DMS 273 treated with DMSO at 0.1 percent for 48 hours (cell line): ENCODE data around the gene TTC39B.
"Not testable (repeated sequence)": the region's sequence is repeated elsewhere in the genome, so short reads cannot be mapped to it uniquely, and the experiment has no call there.

Source experiments
- DNase-seq: peaks from one replicate; lab custom pipeline; 2025; lab: John Stamatoyannopoulos, UW

Gene TTC39B

DNA sequence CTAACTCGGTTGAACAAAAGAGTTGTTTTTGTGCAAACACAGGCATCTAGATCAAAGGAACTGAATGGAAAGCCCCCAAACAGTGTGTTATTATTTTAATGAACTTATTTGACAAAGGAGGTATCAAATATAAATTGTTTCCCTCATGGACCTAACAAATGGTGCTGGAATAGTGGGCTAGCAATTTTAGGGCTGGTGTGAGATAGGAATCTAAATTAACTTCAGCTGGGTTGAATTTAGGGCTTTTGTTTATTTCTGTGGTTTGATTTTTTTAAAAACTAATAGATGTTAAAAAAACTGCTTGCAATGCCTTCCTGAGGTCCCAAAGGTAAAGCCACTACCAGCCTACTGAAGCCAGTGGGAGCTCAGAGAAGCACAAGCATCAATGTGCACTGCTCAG is 42.1 kb downstream of the TTC39B start:
- DNase-seq = no peak

DNA sequence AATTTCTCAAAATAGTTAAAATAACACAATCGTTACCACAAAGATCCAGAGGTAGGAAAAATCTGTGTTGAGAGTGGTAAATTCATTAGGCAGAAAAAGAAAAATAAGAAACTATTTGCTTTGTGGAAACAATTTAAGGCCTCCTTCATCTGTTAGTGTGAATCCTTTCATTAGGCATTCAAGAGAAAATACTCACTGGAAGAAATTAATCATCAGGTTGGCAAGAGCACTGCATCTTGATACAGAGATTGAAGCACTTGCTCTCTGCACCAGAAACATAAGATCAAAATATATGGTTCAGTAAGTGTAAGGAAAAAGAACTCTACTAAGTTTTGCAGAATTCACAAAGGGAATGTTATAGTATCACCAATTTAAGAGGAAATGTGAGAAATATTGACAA is 44.4 kb downstream of the TTC39B start:
- no peak for DNase-seq

DNA sequence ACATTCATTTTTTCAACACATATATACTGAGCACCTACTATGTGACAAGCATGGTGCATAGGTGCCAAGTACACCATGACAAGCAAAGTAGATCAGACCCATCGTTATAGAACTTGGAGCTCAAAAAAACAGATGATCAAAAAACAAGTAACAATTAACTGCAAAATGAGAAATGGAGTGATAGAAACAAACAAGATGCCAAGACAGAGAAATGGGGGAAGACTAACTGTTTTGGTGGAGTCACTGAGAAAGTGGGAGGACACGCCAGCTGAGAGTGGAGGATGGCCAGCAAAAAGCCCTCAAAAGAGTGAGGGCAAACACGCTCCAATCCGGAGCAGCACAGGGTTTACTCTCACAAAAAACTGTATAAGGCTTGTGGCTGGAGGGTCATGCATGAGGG is 50.6 kb downstream of the TTC39B start:
- DNase-seq = no peak

DNA sequence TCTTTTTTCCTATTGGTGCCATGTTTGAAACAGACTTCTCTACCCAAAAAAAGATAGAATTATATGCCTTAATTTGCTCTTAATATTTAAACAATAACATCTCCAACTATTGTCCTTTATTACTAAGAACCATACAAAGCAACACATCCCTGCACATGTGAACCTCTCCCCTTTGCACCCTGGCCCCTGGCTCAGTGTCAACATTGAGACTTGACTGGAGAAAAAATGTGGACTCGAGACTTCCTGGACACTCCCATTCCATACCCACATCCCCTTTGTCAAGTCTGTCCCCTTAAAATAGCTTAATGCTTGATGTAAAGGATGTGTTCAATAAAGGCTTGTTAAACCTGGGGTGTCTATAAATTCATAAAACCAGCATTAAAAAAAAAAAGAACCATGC is 53.2 kb downstream of the TTC39B start:
- DNase-seq = no peak

- no peak for DNase-seq
These were observed 53.8 kb downstream of the TTC39B start for GRCh38 chr9:15253197-15253596.

DNA sequence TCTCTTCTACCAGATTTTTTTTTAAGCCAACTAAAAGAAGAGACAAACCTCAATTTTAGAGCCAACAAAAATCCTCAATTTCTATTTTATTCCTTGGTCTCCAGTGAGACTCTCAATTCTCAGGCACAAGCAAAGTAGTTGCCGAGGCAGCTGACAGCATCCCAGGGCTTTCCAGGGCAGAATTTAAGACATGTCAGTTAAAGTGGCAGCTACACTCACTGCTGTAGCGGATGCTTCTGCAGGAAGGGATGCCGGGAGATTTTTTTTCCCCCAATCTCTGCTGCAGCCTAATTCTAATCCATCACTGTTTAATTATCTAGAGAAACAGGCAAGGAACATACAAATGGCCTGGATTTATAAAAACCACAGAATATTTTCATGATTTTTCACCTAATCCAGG is 57.0 kb downstream of the TTC39B start:
- no peak for DNase-seq

DNA sequence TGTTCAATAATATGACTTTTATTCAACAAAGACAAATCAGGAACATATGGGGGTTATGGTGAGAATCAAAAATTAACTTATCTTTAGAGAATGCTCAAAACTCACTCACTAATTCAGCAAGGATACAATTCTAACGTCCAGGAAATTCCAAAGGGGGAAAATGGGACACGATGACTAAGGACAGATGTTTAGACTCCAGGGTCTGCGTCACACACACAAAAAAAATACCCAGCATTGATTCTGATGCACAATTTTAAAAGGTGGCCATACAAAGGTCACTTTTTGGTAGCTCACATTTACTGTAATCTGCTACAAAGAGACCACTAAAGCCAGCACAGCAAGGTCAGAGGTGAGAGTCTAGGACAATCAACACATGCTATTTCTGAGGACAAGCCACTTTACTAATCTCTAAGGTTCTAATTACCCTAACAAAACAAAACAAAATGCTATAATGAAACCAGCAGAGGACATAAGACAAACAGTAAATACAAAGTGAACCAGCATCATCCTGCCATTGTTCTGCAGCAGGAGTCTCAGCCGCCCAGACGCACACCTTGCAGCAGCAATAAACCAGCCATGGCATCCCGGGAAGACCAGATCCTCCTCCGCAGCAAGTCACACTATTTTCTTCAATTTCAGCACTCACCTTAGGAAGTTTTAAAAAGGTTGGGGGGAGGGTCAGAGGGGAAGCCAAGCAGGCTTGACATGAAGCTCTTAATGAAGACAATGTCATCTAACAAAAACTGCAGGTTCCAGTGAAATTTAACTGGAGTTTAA is 57.8 kb downstream of the TTC39B start:
- no peak for DNase-seq

GRCh38 chr9:15248621-15249020 is 58.4 kb downstream of the TTC39B start:
- DNase-seq = no peak

DNA sequence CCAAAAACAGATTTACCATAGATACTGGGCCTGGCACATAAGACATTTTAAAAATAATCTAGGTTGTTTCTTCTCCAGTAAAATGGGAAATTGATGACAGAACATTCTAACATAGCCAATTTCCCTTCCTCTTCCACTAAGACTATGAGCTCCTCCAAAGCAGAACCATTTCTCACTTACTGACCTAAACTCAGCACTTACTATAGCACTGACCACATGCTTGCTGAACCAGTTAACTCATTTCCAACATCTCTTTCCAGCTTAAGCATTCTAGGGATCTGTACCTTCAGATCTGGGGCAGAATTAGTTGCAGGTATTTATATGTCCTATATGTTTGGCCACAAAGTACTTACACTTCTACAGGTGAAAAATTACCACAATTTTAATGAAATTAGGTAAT is 58.9 kb downstream of the TTC39B start:
- DNase-seq = no peak

DNA sequence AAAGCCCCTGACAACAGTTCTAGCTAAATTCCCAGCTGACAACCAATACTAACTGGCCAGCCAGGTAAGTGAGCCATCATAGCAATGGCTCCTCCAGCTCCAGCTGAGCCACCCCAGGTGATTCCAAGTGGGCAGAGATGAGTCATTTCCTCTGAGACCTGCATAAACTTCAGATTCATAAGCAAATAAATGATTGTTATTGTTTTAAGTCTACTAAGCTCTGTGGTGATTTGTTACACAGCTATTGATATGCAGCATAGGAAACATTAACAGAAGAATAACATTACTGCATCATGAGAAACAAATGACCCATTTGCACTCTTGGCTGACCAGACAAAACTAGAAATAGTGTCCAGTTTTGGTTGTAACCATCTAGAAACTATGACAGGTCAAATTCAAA is 60.3 kb downstream of the TTC39B start:
- no peak for DNase-seq

DNA sequence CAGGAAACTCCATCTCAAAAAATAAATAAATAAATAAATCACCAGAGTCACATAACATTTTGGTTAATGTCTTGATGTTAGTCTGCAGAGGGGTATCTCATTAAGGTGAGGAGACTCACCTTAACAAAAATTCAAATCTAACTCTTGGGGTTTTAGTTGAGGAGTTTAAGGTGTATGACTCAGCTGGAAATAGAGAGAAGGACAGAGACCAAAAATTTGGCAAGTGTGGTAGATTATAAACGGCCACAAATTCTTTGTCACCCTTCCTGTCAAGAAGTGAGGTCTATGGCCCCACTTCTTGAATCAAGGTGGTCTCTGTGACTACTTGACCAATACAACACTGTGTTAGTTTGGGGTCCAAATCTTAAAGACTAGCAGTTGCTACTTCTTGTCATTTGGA is 60.8 kb downstream of the TTC39B start:
- no peak for DNase-seq

DNA sequence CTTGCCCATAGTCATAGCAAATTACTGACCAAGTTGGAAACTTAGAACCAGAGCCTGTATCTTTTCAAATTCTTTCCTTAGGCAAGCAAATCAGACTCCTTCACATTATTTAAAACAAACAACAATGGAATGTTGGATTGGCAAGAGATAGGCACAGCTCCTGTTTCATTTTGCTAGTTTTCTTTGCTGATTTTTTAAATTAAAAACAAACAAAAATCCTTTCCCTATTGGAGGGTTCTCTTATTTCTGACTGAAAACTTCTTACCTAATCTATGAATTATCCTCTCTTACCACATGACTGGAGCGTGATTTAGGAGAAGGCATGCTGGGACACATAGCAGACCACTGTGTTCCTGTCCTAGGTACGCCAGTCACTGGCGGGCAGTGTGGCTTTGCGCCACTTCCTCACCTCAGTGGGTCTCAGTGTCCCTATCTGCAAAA is 63.0 kb downstream of the TTC39B start:
- DNase-seq = no peak

DNA sequence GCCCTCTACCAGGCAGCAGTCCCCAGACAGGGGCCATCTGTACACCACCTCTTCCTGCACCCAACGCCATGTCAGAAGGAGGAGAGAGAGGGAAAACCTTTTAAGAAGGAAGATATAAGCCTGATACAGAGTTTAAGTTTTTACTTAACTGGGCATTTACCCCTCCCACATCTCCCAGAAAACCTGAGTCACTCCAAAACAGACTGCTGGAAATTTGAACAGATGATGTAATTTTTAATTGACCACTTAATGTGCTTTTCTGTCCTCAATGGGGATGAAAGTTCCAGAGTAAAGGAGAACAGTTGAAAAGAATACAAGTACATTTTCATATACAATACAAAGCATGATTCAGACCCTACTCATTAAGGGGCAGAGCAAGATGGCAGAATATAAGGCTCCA is 63.9 kb downstream of the TTC39B start:
- DNase-seq = no peak

- no peak for DNase-seq
These were observed 66.1 kb downstream of the TTC39B start for GRCh38 chr9:15240927-15241326.

DNA sequence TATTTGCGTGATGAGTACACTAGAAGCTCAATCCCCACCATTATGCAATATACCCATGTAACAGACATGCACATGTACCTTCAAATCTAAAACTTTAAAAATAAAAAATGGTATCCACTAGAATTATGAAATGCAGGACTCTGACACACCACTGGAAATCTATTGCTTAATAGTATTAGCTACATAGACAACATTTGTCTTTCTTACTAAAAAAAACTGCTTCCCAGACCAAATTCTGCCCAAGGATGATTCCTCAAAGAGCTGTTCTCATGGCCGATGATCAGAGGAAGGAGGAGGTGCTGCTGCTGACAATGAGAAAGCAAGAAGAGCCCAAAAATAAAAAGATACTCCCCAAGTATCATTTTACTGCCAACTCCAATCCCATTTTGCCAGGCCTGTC is 67.2 kb downstream of the TTC39B start:
- DNase-seq = no peak

GRCh38 chr9:15238646-15239045 is 68.4 kb downstream of the TTC39B start:
- DNase-seq = no peak

DNA sequence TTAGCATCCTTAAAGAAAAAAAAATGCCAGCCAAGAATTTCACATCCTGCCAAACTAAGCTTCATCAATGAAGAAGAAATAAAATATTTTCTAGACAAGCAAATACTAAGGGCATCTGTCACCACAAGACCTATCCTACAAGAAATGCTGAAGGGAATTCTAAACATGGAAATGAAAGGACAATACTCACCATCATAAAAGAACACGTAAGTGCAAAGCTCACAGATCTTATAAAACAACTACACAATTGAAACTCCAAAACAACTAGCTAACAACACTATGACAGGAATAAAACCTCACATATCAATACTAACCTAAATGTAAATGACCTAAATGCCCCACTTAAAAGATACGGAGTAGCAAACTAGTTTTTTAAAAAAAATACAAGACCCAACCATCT is 71.4 kb downstream of the TTC39B start:
- DNase-seq = no peak

GRCh38 chr9:15233941-15234490 is 73.0 kb downstream of the TTC39B start:
- not testable (repeated sequence) for DNase-seq

GRCh38 chr9:15232706-15233280 is 74.2 kb downstream of the TTC39B start:
- DNase-seq = not testable (repeated sequence)

- no peak for DNase-seq
These were observed 75.0 kb downstream of the TTC39B start for GRCh38 chr9:15231788-15232635.

DNA sequence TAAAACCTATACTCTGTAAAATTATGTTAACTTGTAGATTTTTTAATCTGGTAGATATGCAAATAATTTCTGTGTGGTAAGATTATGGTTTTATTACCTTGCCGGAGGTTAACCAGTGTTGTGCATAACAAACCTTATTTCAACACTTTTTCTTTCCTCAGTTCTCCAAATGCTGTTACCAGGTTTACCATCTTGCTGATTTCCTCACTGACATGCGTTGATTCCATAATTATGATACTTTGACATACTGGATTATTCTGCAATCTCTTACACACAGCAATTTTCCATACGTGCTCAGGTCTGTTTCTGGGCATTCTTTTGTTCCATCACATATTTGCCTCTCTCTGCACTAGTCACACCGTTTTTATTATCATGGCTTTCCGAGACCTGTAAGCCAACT is 77.6 kb downstream of the TTC39B start:
- no peak for DNase-seq

DNA sequence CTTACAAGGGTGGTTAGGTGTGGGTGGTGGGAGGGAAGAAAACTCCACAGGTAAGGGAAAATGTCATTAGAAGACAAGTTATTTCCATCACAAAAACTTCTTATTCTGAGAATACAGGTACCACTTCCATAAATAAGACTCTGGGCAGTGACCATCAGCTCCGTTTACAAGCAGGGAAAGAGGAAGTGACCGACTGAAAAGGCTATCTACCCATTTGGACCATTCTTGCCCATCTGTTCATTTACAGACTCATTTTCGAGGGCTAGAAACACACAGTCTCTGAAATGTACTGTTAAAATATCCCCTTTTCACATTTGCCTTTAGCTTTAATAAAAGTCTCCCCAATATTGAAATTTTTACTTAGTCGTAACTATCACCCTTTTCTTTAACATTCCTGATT is 79.5 kb downstream of the TTC39B start:
- no peak for DNase-seq
